Measurements from ENCODE around the gene KLF2. TPM values are rescaled to one million over a fixed set of nuclear protein-coding genes. Genes with fewer than 3 reads are reported as not detected.

The KLF2 gene
- total RNA-seq, 3 donors from 2014 or later (not counting 1 experiment from before 2014, with no cell fraction given), result 246 to 645 (median 377) TPM

GRCh38 chr19:16319481-16319880 is 5.1 kb upstream of the KLF2 start:
- ATAC-seq (peak in 2 of 3 donors; percentile 3 to 6), DNase-seq (peak in 1 of 2 donors; percentile 65)
- H3K36me3 Mint-ChIP-seq, result no peaks in the 10 kb centered on the region
- H3K9me3 ChIP-seq (ENCODE audit: control insufficient read depth, insufficient read depth, low read length), result no peaks in the 10 kb centered on the region
- H3K4me3 ChIP-seq (ENCODE audit: low read length), result no peak overlapping the region
- peak overlapping the region in 1 of 2 donors; percentile 29 for H3K27ac Mint-ChIP-seq
- 20% methylated on average over 7 of the region's 7 CpGs for WGBS (ENCODE audit: insufficient coverage)
- no peak for TF ChIP-seq CTCF (IDR thresholded peaks at IDR 0.05)
- H3K9me3 Mint-ChIP-seq, result no peaks in the 10 kb centered on the region
- no peak overlapping the region for H3K27ac ChIP-seq (ENCODE audit: low read length)
- peaks cover 20% of the 10 kb centered on the region for H3K4me1 ChIP-seq (ENCODE audit: control insufficient read depth, insufficient read depth, low read length)
- no peaks in the 10 kb centered on the region for H3K27me3 ChIP-seq (ENCODE audit: control insufficient read depth, insufficient read depth, low read length)
- intact Hi-C loops (cut with micrococcal nuclease), result loop anchor here (10.0 kb wide), 1 partner anchor 55 kb away; no protein-coding TSS in a partner anchor
- H3K4me3 Mint-ChIP-seq, result no peak overlapping the region
- no peaks in the 10 kb centered on the region for H3K36me3 ChIP-seq (ENCODE audit: control insufficient read depth, insufficient read depth, low read length)
- H3K27me3 Mint-ChIP-seq (ENCODE audit: low read depth in 2 of 2), result peaks cover 8 to 11% of the 10 kb centered on the region in 2 donors
- peaks cover 5 to 11% of the 10 kb centered on the region in 2 donors for H3K4me1 Mint-ChIP-seq

- intact Hi-C loops (cut with micrococcal nuclease), result no loop called here
- Mint-ChIP-seq H3K4me1 (peaks cover 5 to 14% of the 10 kb centered on the region in 2 donors), H3K27me3 (ENCODE audit: low read depth in 2 of 2) (peaks cover 8 to 9% of the 10 kb centered on the region in 2 donors), H3K27ac (peak overlapping the region in 1 of 2 donors; percentile 75), H3K9me3 (no peaks in the 10 kb centered on the region), H3K36me3 (peaks cover 1% of the 10 kb centered on the region), H3K4me3 (no peak overlapping the region)
- H3K27me3 ChIP-seq (ENCODE audit: control insufficient read depth, insufficient read depth, low read length), result no peaks in the 10 kb centered on the region
- ATAC-seq (no peak), DNase-seq (no peak)
- H3K4me3 ChIP-seq (ENCODE audit: low read length), result no peak overlapping the region
- WGBS (ENCODE audit: insufficient coverage), result 88% methylated on average over 2 of the region's 3 CpGs
- peaks cover 20% of the 10 kb centered on the region for H3K4me1 ChIP-seq (ENCODE audit: control insufficient read depth, insufficient read depth, low read length)
- no peak overlapping the region for H3K27ac ChIP-seq (ENCODE audit: low read length)
- H3K36me3 ChIP-seq (ENCODE audit: control insufficient read depth, insufficient read depth, low read length), result peaks cover 3% of the 10 kb centered on the region
- H3K9me3 ChIP-seq (ENCODE audit: control insufficient read depth, insufficient read depth, low read length), result no peaks in the 10 kb centered on the region
- no peak for TF ChIP-seq CTCF (IDR thresholded peaks at IDR 0.05)
Measured at GRCh38 chr19:16320987-16321386, 3.6 kb upstream of the KLF2 start.

GRCh38 chr19:16325161-16325527 is 518 bp downstream of the KLF2 start:
- Histone ChIP-seq H3K4me1 (ENCODE audit: control insufficient read depth, insufficient read depth, low read length) (peaks cover 36% of the 10 kb centered on the region), H3K4me3 (ENCODE audit: low read length) (peak overlapping the region; percentile 49), H3K9me3 (ENCODE audit: control insufficient read depth, insufficient read depth, low read length) (no peaks in the 10 kb centered on the region), H3K27ac (ENCODE audit: low read length) (peak overlapping the region; percentile 70), H3K27me3 (ENCODE audit: control insufficient read depth, insufficient read depth, low read length) (no peaks in the 10 kb centered on the region), H3K36me3 (ENCODE audit: control insufficient read depth, insufficient read depth, low read length) (peaks cover 42% of the 10 kb centered on the region)
- no peak for TF ChIP-seq CTCF (IDR thresholded peaks at IDR 0.05)
- intact Hi-C loops (cut with micrococcal nuclease), result loop anchor here (5.0 kb wide), 2 partner anchors 112 to 248 kb away; partner anchors contain the start of gene TPM4
- H3K27me3 Mint-ChIP-seq (ENCODE audit: low read depth in 2 of 2), result peaks cover 0 to 3% of the 10 kb centered on the region in 2 donors
- peak; percentile 66 to 67 for DNase-seq
- 2% methylated on average over 52 of the region's 52 CpGs for WGBS (ENCODE audit: insufficient coverage)
- H3K36me3 Mint-ChIP-seq, result peaks cover 23% of the 10 kb centered on the region
- H3K4me1 Mint-ChIP-seq, result peaks cover 28 to 40% of the 10 kb centered on the region in 2 donors
- peak overlapping the region; percentile 94 to 99 for H3K27ac Mint-ChIP-seq
- H3K9me3 Mint-ChIP-seq, result no peaks in the 10 kb centered on the region
- ATAC-seq, result peak in 1 of 3 donors; percentile 3
- H3K4me3 Mint-ChIP-seq, result peak overlapping the region; percentile 76

Measured in natural killer cell (primary cell).